CD4-positive, alpha-beta T cell treated with Interleukin-1 beta for 1 hour (primary cell): ENCODE data around the gene FBXL17.

Experiments used
- DNase-seq, 2 donors: peaks; one replicate each; pipeline ENCODE4 v3.0.0-alpha.2; 2020 to 2022

Gene FBXL17

DNA sequence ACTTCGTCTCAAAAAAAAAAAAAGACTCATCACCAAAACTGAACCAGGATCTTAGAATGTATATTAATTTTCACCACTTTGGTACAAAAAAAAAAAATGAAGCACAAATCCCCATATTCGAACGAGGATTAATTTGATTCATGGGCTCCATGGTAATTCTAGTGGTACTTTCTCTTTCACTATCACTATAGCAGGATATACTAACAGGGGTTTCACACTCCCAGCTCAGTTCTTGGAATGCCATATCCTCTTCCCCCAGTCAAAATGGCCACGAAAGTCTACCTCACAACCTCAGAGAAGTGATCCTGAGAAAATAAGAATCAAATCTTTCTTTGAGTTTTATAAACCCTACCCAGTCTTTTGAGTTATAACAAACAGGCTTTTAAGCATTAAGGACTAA lies 235.7 kb downstream of the FBXL17 start:
- DNase-seq = no peak

DNA sequence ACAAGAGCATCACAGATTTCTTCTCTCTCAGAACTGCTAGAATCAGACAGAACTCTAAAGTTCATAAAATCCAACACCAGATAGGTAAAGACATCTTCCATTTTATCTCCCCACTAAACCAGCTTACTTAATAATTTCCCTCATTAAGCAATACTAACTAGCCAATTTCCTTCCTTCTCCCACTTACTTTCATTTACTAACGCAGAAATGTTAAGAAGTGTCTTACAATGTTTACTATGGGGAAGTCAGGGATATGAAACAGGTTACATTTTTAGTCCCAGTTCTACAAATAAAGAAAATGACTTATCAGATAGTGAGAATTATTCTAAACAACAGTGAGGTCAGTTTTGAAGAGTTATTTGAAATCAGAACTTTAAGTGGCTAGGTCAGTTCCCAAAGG lies 236.5 kb downstream of the FBXL17 start:
- DNase-seq = no peak

DNA sequence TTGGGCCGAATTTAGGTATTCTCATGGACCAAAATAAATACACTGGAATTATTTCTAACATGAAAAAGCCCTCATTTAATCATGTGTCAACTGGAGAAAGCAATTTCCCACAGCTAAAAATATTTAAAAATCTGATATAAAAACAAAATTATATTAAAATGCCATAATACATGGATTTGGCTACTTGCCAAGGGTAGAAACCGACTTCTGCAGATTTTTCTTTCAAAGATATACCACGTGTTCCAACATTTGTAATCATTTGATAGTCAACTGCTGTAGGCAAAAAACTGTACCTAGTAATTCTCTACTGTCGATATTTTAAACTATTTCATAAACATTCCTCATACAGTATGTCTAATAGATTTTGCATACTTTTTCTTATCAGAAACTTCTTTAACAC lies 237.6 kb downstream of the FBXL17 start:
- DNase-seq = no peak

DNA sequence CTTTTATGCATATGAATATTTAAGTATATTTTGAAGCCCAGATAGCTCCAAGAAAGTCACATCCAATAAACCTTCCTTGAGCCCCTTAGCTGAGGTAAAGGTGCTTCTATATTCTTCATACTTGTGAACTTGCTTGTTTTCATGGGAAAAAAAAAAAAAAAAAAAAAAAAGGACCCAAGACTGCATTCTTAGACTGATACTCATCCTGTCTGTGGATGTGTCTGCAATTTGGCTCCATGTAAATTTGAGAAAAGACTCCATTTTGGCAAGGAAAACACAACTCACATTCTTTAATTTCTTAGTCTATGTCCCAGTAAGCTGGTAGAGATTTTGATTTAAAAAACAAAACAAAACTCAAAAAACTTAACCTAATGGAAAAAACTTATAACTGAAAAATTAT lies 238.3 kb downstream of the FBXL17 start:
- DNase-seq = no peak

DNA sequence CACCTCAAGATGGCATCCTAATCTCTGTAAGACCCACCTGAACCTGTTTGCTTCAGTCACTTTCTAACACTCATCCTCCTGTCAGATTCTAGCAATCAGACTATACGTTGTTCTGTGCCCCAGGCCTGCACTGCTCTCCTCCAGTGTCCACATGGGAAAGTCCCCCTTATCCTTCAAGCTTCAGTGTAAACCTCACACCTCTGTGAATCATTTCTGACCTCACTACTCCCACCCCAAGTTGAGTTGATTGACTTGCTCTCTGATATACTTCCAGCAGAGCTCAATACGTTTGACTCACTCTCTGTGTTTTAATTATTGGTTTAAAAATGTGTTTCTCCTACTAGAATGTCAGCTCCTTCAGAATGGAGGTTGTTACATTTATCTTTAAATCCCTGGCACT lies 240.2 kb downstream of the FBXL17 start:
- DNase-seq = no peak

DNA sequence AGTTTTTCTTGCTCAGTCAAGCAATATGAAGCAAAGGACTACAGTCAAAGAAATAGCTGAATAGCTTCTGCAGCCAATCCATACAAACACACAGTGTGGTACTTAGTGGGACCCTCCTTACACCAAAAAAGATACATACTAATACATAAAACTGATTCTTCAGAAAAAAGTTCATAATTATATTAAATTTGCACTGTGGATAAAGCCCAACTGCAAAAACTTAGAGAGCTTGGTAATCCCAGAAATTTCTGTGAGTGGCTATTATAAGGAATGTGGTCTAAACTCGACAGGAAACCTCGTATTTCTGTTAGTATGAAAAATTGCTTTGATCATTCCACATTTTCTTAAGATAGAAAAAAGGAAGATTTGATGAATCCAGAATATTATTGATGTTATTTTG lies 245.4 kb downstream of the FBXL17 start:
- DNase-seq = no peak

DNA sequence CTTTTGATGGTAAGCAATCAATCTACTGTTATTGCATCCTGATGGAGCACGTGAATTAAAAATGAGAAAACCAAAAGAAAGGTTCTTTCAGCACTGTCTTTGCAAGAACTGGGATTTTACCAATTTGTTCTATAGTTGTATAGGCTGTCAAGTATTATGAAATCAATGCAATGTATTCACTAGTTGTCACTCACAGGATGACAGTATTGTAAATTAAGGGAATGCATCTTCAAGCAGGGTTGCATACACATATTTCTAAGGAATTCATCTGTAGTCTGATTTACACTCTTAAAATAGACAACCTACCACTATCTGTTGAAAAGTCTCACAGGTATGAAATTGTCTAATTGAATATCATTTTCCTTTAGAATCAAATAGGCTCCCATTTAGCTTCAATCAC lies 252.8 kb downstream of the FBXL17 start:
- no peak for DNase-seq

DNA sequence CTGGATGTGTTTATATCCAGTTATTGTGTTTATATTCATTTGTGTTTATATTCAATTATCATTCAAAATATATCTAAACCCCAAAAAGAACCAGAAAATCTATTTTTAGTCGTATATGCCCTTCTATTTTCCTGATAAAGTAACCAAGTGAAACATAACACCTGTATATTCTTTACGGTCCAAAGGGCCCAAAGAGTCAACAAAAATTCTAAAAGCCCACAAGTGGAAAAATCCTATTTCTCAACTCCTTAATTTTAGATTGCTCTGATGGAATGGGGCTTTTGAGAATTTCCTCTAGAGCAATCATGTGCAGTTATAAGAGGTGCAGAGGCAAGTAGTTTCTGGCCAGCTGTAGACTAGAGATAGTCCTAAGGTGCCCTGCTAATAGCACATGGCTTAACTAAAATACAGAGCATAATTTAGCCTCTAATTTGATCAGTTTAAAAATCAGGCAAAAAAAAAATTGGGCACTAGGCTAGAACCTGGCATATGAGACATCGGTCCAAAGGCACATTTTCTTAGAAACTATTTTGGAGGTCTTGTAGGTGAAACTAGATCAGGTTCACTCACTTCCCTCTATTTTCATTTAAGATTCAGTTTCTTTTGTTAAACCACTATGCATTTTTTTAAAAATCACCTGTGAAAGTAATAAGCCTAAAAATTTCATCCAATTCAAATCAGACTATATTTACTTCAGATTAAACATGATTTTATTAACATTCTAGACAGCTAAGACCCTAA lies 256.0 kb downstream of the FBXL17 start:
- no peak for DNase-seq

DNA sequence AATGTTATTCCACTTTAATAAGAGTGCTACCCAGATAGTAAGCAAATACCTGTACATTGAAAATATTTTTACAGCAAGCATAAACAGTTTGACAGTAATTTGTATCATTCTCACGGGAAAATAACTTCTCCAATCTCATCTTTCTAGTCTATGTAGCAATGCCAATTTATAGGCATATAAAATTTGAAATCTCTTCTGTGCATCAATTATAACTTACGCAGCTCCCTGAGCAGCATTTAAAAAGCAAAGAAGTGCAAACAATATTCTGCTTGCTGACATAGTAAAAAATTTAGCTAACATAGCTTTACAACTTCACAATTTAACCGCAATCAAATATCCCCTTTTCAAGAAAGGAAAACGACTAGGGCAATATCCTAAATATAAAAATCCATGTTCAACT lies 257.3 kb downstream of the FBXL17 start:
- DNase-seq = no peak

DNA sequence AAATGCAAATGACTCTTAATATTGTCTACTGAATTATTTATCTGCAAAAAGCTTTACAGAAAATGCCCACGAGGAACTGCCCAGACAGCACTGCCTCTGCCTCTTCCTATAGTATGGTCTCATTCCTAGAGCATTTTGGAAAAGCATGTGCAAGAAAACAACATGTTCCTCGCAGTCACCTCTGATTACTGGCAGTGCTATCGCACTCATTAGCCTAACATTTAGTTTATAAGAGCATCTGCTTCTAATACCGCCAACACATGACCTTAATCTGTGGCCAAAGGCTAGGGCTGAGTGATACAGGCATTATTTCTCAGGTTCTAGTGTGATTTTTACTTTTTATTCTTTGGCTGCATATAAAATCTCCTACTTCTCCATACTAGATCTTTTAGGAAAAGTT lies 259.2 kb downstream of the FBXL17 start:
- no peak for DNase-seq

DNA sequence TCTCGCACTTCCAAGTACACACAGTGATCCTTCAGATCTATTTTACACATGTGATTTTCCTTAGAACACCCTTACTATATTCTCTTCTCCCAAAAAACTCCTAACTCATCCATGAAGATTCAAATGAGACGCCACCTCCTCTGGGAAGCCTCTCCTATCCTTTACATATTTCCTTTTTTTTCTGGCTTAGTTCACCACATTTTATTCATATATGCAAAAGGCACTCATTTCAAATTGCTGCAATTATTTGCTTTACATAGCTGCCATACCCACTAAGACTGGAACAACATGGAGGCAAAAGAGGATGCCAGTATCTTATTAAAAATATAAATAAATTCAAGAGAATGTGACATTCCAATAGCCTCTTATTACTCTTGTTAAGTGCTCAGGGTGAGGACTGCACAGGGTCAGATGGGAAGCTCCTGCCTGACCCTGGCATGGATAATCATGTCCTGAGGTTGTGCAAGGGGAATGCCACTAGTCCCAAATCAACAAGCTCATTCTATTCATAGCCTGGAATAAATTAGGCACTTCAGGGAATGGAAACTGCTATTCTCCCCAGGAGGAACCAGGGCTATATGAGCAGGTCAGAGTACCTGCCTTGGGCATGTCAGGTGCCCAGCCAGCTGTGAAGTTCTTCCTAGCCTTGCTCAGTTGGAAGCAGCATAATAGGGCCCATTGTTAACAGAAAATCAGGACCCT lies 262.9 kb downstream of the FBXL17 start:
- no peak for DNase-seq

DNA sequence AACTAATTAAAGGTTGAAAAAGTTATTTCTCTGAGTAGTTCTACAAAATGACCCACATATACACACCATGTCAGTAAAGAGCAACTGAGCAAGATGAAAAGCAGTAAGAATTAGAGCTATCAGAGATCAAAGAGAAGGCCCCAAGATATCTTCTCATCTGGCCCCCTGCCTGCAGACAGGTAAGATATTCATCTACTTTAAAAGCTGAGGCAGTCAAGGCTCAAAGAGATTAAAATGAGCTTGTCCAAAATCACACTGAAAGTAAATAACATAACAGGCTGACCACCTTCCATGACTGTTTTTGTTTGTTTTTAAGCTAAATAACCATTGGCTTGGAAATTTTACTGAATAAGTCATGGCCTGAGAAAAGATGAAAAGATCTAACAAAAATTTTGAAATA lies 266.2 kb downstream of the FBXL17 start:
- no peak for DNase-seq

DNA sequence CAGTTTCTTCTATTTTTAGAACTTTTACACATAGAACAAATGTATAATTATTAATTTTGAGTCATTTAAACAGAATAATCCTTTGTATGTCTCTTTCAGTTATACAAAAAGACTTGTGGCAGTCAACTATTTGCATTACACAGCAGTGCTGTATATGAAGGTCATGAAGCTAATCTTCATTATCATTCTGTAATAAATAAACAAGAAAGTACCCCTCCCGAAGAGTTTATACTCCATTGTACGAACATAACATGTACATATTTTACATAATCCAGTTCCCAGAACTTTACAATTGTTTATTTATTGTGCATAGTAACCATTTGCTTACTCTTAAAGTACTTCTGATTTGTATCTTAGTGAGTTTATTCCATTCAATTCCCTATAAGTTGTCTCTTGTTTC lies 267.9 kb downstream of the FBXL17 start:
- DNase-seq = no peak

DNA sequence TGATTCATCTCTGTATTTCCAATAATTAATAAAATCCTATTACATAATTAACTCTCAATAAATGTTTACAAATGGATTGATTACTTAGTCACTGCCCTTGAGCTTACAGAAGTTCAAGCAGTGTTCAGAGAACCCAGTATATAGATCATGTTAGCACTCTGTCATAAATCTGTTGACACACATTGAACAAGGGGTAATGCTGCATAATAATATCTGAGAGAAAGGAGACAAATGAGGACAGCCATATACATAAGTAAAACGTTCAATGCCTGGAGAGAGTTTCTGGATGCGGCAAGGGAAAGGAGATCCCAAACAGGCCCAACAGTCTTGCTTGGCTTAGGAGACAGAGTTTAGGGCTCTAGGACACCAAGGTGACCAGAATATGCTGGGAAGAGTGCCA lies 270.2 kb downstream of the FBXL17 start:
- no peak for DNase-seq

DNA sequence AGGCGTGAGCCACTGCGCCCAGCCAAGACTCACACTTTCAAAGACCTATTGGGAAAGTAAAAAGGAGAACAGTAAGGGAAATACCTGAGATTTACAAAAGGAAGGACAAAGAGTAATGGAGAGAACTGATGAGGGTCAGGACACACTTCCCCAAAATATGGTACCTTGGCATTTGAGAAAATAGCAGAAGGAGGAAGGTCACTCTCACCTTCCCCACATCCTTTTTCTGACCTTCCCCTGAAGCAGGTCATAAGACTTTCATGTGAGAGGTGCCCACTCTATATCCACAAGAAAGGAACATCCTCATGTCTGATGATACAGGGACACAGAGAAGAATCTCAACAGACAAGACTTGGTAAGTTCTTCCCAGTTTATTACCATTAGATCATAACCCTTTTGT lies 272.8 kb downstream of the FBXL17 start:
- no peak for DNase-seq

DNA sequence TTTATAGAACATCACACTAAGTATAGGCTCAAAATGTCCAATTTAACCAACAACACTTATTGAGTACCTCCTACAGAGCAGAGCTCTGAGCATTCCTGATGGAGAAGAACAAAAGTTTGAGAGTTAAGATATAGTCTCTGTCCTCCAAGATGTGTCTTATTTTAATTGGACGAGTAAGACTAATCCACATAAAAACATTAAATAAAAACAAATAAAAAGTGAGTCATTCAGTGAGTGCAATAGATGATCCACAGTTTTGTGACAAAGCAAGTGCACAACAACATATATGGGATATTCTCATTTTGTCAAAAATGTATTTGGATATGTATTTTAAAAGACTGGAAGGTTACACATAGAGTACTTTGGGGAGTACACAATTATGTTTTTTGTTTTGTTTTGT lies 277.4 kb downstream of the FBXL17 start:
- no peak for DNase-seq

DNA sequence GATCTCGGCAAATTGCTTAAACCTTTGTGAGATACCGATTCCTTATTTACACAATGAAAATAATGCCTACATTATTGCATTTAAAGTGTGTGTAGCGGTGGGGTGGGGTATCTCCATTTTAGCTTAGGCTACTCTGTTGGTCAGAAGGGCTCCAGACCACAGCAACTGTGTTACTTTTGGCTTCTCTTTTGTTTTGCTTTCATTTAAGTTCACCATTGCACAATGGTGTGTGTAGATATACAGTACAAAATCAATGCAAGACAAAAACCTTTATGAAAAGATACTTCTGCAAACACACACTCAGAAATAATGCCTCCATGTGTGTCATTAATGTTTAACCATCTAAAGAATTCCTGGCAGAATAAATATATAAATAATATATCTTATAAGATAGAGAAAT lies 279.4 kb downstream of the FBXL17 start:
- no peak for DNase-seq

DNA sequence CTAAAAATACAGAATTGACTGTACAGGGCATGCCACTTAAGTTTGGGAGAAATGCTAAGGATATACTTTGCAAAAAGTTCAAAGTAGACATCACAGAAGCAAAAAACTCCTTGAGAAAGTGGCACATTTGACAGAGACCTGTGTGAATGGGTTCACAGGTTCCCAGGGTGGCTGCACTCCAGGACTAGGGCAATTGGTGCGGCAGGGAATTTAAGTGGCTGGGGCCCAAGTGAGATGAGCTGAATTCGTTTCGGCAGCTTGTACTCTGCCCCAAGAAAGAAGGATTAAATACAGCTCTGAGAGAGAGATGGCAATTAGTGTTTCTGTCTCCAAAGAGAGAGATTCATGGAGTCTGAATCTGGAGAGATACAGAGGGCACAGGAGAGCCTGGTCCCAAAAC lies 280.1 kb downstream of the FBXL17 start:
- DNase-seq = no peak

DNA sequence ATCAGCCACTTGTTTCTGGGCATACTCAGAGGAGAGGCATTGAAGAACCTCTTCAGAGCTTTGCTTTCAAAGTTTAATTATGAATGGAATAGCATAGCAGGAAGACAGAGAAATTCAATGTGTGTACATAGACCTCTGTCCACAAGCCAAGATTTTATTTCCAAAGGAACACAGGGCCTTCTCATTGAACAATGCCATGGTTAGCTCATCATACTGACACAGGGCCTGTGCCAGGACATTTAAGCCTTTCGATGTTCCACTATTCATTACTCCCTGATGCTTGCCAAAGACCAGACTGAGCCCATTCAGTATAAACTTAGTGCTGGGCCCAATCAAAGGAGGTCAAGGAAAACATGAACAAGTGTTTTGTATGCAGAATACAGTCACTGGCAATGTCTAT lies 280.8 kb downstream of the FBXL17 start:
- DNase-seq = no peak

DNA sequence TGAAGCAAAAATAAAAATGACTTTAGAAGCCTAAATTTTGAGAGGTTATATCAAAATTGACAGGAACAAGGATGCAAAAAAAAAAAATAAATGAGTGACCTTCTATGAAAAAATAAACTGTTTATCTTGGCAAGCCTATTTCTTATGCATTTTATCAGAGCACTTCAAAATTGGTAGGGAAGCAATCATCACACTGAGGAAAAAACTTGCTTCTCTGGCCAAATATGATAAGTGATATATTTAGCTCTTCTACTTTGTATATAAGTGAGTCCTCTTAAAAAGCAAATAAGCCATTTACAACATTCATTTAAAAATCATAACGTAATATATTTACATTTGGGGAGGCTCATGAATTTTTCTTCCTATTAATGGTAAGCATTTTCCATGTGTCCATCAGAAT lies 287.1 kb downstream of the FBXL17 start:
- DNase-seq = no peak

DNA sequence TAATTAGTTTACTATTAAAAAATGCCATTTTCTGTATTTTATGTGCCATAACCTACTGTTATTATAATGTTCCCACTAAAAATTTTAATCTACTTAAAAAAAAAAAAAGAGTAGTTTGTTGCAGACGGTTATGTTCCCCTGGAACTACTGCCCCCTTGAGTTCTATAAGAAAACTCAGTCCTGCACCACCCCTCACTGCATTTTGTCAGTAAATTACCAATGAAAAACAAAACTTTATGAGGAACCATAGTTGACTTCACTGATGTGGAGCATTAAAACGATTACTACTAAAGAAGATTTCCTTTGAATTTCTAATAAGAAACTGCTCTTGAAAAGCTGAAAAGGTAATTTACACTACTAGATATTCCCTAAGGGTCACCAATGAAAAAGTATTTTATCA lies 288.7 kb downstream of the FBXL17 start:
- no peak for DNase-seq

DNA sequence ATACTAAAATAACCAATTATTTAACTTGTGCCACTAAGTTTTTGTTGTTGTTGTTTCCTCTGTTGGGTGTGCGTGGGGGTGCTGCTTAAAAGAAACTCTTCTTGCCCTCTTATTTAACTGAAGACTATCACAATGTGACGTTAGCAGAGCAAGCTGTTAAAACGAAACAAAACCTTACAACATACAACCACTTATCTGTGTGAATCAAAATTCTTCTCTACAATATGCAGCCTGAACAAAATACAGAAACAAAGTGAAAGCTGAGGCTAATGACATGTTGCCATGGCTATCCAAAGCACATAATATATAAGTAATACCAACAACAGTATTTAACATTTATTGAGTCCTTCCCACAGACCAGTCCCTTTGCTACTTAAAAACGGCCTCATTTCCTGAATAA lies 291.0 kb downstream of the FBXL17 start:
- DNase-seq = no peak

DNA sequence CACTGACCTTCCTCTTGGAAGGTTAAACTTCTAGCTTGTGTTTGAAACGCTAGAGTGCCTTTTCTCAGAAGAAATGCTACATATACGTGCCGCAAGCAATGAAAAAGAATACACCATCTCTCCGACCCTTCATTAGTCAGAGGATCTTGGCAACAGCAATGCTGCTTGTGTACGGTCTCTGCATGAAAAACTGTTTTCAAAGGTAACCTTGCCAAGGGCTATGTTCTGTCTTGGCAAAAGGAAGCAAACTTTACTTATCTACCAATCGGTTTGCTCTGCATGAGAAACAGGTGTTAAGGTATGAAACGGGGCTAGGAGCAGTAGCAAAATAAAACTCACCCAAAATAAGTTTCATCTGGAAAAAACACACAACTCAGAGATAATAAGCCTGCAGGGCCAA lies 297.8 kb downstream of the FBXL17 start:
- DNase-seq = no peak

DNA sequence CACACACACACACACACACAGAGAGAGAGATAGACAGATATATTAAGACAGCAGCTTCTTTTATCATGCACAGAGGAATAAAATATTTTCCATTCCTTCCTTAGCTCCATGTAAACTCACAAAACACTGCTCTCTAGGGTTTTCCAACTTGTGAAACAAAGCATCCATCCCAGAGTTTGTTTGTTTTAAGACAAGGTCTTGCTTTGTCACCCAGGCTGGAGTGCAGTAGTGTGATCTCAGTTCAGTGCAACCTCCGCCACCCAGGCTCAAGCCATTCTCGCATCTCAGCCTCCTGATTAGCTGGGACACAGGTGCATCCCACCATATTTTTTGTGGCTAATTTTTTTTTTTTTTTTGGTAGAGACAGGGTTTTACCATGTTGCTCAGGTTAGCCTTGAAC lies 298.7 kb downstream of the FBXL17 start:
- DNase-seq = no peak

DNA sequence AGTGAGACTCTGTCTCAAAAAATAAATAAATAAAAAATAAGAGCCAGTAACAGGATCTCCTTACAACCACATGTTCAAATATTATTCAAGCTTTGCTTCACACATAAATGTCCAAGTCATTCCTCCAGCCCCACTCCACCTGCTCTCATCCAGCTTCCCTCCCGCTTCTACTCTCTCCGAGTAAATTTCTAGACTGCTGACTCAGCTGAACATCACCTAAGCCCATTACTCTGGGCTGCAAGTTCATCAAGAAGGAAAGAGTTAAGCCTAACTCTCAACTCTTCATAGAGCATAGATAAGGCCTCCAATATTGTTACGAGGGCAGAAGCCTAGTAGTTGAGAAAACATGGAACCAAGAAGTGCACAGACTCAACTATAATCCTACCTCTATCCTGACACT lies 300.2 kb downstream of the FBXL17 start:
- no peak for DNase-seq
